Osteoblast (primary cell): Measurements from ENCODE around the gene COMMD1. TPM values are rescaled to one million over a fixed set of nuclear protein-coding genes. Genes with fewer than 3 reads are reported as not detected.

Experiments used
- DNase-seq: peaks from one replicate; pipeline ENCODE4 v3.0.0; 2011; ENCODE audit warnings: low spot score, mixed read lengths; ENCODE audit not compliant: insufficient read length; ENCODE audit errors: missing footprints
- H2AFZ ChIP-seq: 2 replicates; pipeline ENCODE4 v1.6.0; 2011; ENCODE audit warnings: mild to moderate bottlenecking, low read length
- H3K27ac ChIP-seq: 2 replicates; pipeline ENCODE4 v1.5.1; 2011; ENCODE audit warnings: mild to moderate bottlenecking, low read depth, low read length, moderate library complexity
- H3K27me3 ChIP-seq: 2 replicates; pipeline ENCODE4 v1.6.0; 2012; ENCODE audit warnings: mild to moderate bottlenecking, control low read depth, inconsistent platforms, low read length, moderate library complexity; ENCODE audit not compliant: insufficient read depth
- H3K36me3 ChIP-seq: 2 replicates; pipeline ENCODE4 v1.5.1; 2011; ENCODE audit warnings: mild to moderate bottlenecking, low read length, control low read depth, moderate library complexity; ENCODE audit not compliant: insufficient read depth
- H3K4me1 ChIP-seq: 2 replicates; pipeline ENCODE4 v1.5.1; 2011; ENCODE audit warnings: mild to moderate bottlenecking, low read length, control low read depth, moderate library complexity; ENCODE audit not compliant: insufficient read depth
- H3K4me2 ChIP-seq: 2 replicates; pipeline ENCODE4 v1.6.0; 2011; ENCODE audit warnings: mild to moderate bottlenecking, low read length; ENCODE audit not compliant: insufficient read depth
- H3K4me3 ChIP-seq: fragments of 200-600 bp; sonication (generic); 3 replicates; pipeline ENCODE4 v1.5.1; 2012; ENCODE audit warnings: mild to moderate bottlenecking, low read length, inconsistent platforms; ENCODE audit not compliant: insufficient read depth
- H3K79me2 ChIP-seq: 2 replicates; pipeline ENCODE4 v1.6.0; 2012; ENCODE audit warnings: mild to moderate bottlenecking, low read length, control low read depth, inconsistent platforms; ENCODE audit not compliant: insufficient read depth
- H3K9me3 ChIP-seq: 2 replicates; pipeline ENCODE4 v1.5.1; 2011; ENCODE audit warnings: low read depth, low read length, control low read depth
- H4K20me1 ChIP-seq: 2 replicates; pipeline ENCODE4 v1.6.0; 2012; ENCODE audit warnings: mild to moderate bottlenecking, low read length, control low read depth; ENCODE audit not compliant: insufficient read depth
- CTCF ChIP-seq: IDR thresholded peaks from 2 replicates; pipeline ENCODE4 v1.5.1; 2011; ENCODE audit warnings: mild to moderate bottlenecking, low read depth, low read length, moderate library complexity; ENCODE audit errors: extremely low read depth
- total RNA-seq: library from RNA; depleted of rRNA; stranded (reverse); fragments of >200 nt; gene quantifications from 2 replicates; pipeline ENCODE4 v1.2.3, GENCODE V29; 2012

COMMD1 gene
- total RNA-seq, 1 donor, result 51.8 TPM

- TF ChIP-seq CTCF, result peak; percentile 84
- peak; percentile 66 for DNase-seq
- H3K4me3 ChIP-seq, result no peak overlapping the region
Measured at GRCh38 chr2:61993422-61994024, 88.0 kb downstream of the COMMD1 start.

GRCh38 chr2:61994531-61994930 is 89.1 kb downstream of the COMMD1 start:
- H2AFZ ChIP-seq, result no peak overlapping the region
- H3K36me3 ChIP-seq, result no peaks in the 10 kb centered on the region
- DNase-seq, result no peak
- no peak for TF ChIP-seq CTCF
- no peaks in the 10 kb centered on the region for H4K20me1 ChIP-seq
- no peaks in the 10 kb centered on the region for H3K9me3 ChIP-seq
- no peak overlapping the region for H3K4me2 ChIP-seq
- no peak overlapping the region for H3K4me3 ChIP-seq
- no peaks in the 10 kb centered on the region for H3K27me3 ChIP-seq
- no peaks in the 10 kb centered on the region for H3K4me1 ChIP-seq
- no peak overlapping the region for H3K27ac ChIP-seq
- H3K79me2 ChIP-seq, result no peaks in the 10 kb centered on the region

More at GRCh38 chr2:61993422-61994024, 88.0 kb downstream of the COMMD1 start:
- Histone ChIP-seq H3K4me1 (no peaks in the 10 kb centered on the region), H3K4me2 (no peak overlapping the region), H3K79me2 (no peaks in the 10 kb centered on the region), H4K20me1 (no peaks in the 10 kb centered on the region), H3K9me3 (no peaks in the 10 kb centered on the region), H3K36me3 (no peaks in the 10 kb centered on the region), H3K27ac (no peak overlapping the region), H3K27me3 (no peaks in the 10 kb centered on the region), H2AFZ (no peak overlapping the region)

DNA sequence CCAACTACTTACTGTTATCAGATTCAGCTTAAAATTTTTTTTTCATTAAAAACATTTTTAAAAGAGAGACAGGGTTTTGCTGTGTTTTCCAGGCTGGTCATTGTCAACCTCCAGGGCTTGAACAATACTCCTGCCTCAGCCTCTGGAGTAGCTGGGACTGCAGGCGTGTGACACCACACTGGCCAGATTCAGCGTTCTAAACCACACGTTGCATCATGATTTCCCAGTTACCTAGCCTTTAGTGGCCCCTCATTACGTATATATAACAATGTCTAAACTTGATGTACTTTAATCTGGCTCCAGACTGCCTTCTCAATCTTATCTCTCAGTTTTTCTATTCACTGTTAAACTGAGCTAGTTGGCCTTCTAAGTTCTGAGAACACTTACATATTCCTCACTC is 89.6 kb downstream of the COMMD1 start:
- Histone ChIP-seq H3K27ac (no peak overlapping the region), H3K36me3 (no peaks in the 10 kb centered on the region), H2AFZ (no peak overlapping the region), H3K4me3 (no peak overlapping the region), H3K9me3 (no peaks in the 10 kb centered on the region), H3K79me2 (no peaks in the 10 kb centered on the region), H4K20me1 (no peaks in the 10 kb centered on the region), H3K4me1 (no peaks in the 10 kb centered on the region), H3K4me2 (no peak overlapping the region), H3K27me3 (no peaks in the 10 kb centered on the region)
- no peak for DNase-seq
- TF ChIP-seq CTCF, result no peak

DNA sequence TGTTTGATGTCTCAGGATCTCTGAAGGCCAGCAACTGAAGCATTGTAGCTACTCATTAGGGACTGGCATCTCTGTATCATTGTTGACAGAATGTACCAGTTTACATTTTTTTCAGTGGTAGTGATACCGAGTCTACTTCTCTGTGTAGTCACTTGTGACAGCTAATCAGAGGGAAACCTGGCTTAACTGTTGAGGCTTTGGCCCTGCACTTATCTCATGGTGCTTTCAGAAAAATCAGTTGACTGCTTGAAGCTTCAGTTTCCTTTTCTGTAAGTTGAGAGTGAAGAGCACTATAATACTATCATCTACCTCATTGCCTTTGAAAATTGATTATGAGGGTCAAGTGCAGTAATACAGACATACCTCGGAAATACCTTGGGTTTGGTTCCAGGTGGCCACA is 90.0 kb downstream of the COMMD1 start:
- Histone ChIP-seq H4K20me1 (no peaks in the 10 kb centered on the region), H3K27ac (no peak overlapping the region), H3K36me3 (no peaks in the 10 kb centered on the region), H3K4me3 (no peak overlapping the region), H3K9me3 (no peaks in the 10 kb centered on the region), H2AFZ (no peak overlapping the region), H3K4me1 (no peaks in the 10 kb centered on the region), H3K27me3 (no peaks in the 10 kb centered on the region), H3K79me2 (no peaks in the 10 kb centered on the region), H3K4me2 (no peak overlapping the region)
- TF ChIP-seq CTCF, result no peak
- DNase-seq, result no peak
